Karpas-422 (cell line): ENCODE data around the gene SP140. TPM values are rescaled to one million over a fixed set of nuclear protein-coding genes. Genes with fewer than 3 reads are reported as not detected.
"Not testable (repeated sequence)": the region's sequence is repeated elsewhere in the genome, so short reads cannot be mapped to it uniquely, and the experiment has no call there.

Experiments used
- DNase-seq: peaks from one replicate; pipeline ENCODE4 v3.0.0-alpha.2; 2015
- H2AFZ ChIP-seq: fragments of 200-600 bp; sonication (generic); 2 replicates; pipeline ENCODE4 v1.6.1; 2014; ENCODE audit warnings: antibody characterized with exemption, low read length, mixed read lengths
- H3K27ac ChIP-seq: fragments of 200-600 bp; sonication (generic); 2 replicates; pipeline ENCODE4 v1.5.1; 2014; ENCODE audit warnings: mild to moderate bottlenecking, low read length, moderate library complexity
- H3K27me3 ChIP-seq: fragments of 200-600 bp; sonication (generic); 2 replicates; pipeline ENCODE4 v1.6.1; 2014; ENCODE audit warnings: low read length, mixed read lengths
- H3K36me3 ChIP-seq: fragments of 200-600 bp; sonication (generic); 2 replicates; pipeline ENCODE4 v1.6.1; 2014; ENCODE audit warnings: low read length, mixed read lengths; ENCODE audit not compliant: insufficient read depth
- H3K4me1 ChIP-seq: fragments of 200-600 bp; sonication (generic); 2 replicates; pipeline ENCODE4 v1.6.1; 2014; ENCODE audit warnings: mild to moderate bottlenecking, low read length, mixed read lengths
- H3K4me2 ChIP-seq: fragments of 200-600 bp; sonication (generic); 2 replicates; pipeline ENCODE4 v1.6.1; 2014; ENCODE audit warnings: low read length, low read depth, mild to moderate bottlenecking; ENCODE audit not compliant: poor library complexity, severe bottlenecking
- H3K4me3 ChIP-seq: fragments of 200-600 bp; sonication (generic); 2 replicates; pipeline ENCODE4 v1.5.1; 2014; ENCODE audit warnings: mild to moderate bottlenecking, antibody characterized with exemption, low read length, mixed read lengths
- H3K79me2 ChIP-seq: fragments of 200-600 bp; sonication (generic); 2 replicates; pipeline ENCODE4 v1.6.1; 2014; ENCODE audit warnings: mild to moderate bottlenecking, low read length, mixed read lengths
- H3K9ac ChIP-seq: fragments of 200-600 bp; sonication (generic); 2 replicates; pipeline ENCODE4 v1.6.0; 2014; ENCODE audit warnings: low read length
- H3K9me2 ChIP-seq: fragments of 200-600 bp; sonication (generic), shearing (Covaris generic); replicated peaks from 2 replicates; pipeline ENCODE4 v1.6.0; 2014; ENCODE audit warnings: mild to moderate bottlenecking, low read length, moderate library complexity; ENCODE audit not compliant: insufficient read depth
- H3K9me3 ChIP-seq: fragments of 300-700, 200-600 bp; sonication (generic); 2 replicates; pipeline ENCODE4 v1.6.1; 2014; ENCODE audit warnings: low read length, mixed read lengths
- H4K20me1 ChIP-seq: fragments of 200-600 bp; sonication (generic); 2 replicates; pipeline ENCODE4 v1.6.1; 2014; ENCODE audit warnings: mild to moderate bottlenecking, antibody characterized with exemption, low read length, low read depth; ENCODE audit not compliant: insufficient read depth
- total RNA-seq: library from RNA; depleted of rRNA; stranded (reverse); fragments of >200 nt; shearing (Covaris generic); gene quantifications from 2 replicates; pipeline ENCODE4 v1.2.3, GENCODE V29; 2014; ENCODE audit warnings: low replicate concordance

Gene SP140
- total RNA-seq, 1 experiment from 2014 or later, result 24.2 TPM

GRCh38 chr2:230256733-230257332 is 31.3 kb downstream of the SP140 start:
- Histone ChIP-seq H3K27ac (no peak overlapping the region), H3K9me2 (no peaks in the 10 kb centered on the region), H3K9ac (no peak overlapping the region), H3K79me2 (no peaks in the 10 kb centered on the region), H3K36me3 (no peaks in the 10 kb centered on the region), H3K9me3 (no peaks in the 10 kb centered on the region), H3K4me2 (no peak overlapping the region), H4K20me1 (no peaks in the 10 kb centered on the region), H2AFZ (no peak overlapping the region), H3K4me1 (no peaks in the 10 kb centered on the region), H3K4me3 (no peak overlapping the region), H3K27me3 (no peaks in the 10 kb centered on the region)
- DNase-seq, result no peak

- no peak overlapping the region for H3K4me2 ChIP-seq
- H3K27me3 ChIP-seq, result no peaks in the 10 kb centered on the region
- no peak overlapping the region for H3K9ac ChIP-seq
- DNase-seq, result no peak
- no peak overlapping the region for H3K4me3 ChIP-seq
- no peaks in the 10 kb centered on the region for H3K9me3 ChIP-seq
- no peaks in the 10 kb centered on the region for H3K4me1 ChIP-seq
- no peak overlapping the region for H2AFZ ChIP-seq
- H3K27ac ChIP-seq, result no peak overlapping the region
- H4K20me1 ChIP-seq, result no peaks in the 10 kb centered on the region
- H3K9me2 ChIP-seq, result no peaks in the 10 kb centered on the region
- no peaks in the 10 kb centered on the region for H3K79me2 ChIP-seq
- H3K36me3 ChIP-seq, result no peaks in the 10 kb centered on the region
Observed at GRCh38 chr2:230258483-230258882, 32.9 kb downstream of the SP140 start.

- Histone ChIP-seq H3K27ac (no peak overlapping the region), H3K79me2 (no peaks in the 10 kb centered on the region), H3K4me3 (no peak overlapping the region), H3K4me2 (no peak overlapping the region), H3K27me3 (no peaks in the 10 kb centered on the region), H3K4me1 (no peaks in the 10 kb centered on the region), H2AFZ (no peak overlapping the region), H3K9ac (no peak overlapping the region), H3K9me2 (no peaks in the 10 kb centered on the region), H4K20me1 (no peaks in the 10 kb centered on the region), H3K36me3 (no peaks in the 10 kb centered on the region), H3K9me3 (no peaks in the 10 kb centered on the region)
- no peak for DNase-seq
Observed at GRCh38 chr2:230262246-230262645, 36.7 kb downstream of the SP140 start.

GRCh38 chr2:230264945-230265344 is 39.4 kb downstream of the SP140 start:
- not testable (repeated sequence) for H4K20me1 ChIP-seq, H3K79me2 ChIP-seq, H3K4me1 ChIP-seq

GRCh38 chr2:230266638-230267037 is 41.1 kb downstream of the SP140 start:
- Histone ChIP-seq H3K27me3 (no peaks in the 10 kb centered on the region), H3K27ac (no peak overlapping the region), H3K4me1 (peaks cover 5% of the 10 kb centered on the region; the same call in 1 of the 2 replicates), H2AFZ (no peak overlapping the region), H3K4me2 (no peak overlapping the region), H3K36me3 (no peaks in the 10 kb centered on the region), H3K9me2 (no peaks in the 10 kb centered on the region), H3K79me2 (no peaks in the 10 kb centered on the region), H3K9me3 (no peaks in the 10 kb centered on the region), H4K20me1 (no peaks in the 10 kb centered on the region), H3K4me3 (no peak overlapping the region), H3K9ac (no peak overlapping the region)
- DNase-seq, result no peak

More at GRCh38 chr2:230264945-230265344, 39.4 kb downstream of the SP140 start:
- DNase-seq, H3K27me3 ChIP-seq, H2AFZ ChIP-seq, H3K36me3 ChIP-seq, H3K9ac ChIP-seq, H3K27ac ChIP-seq, H3K9me3 ChIP-seq, H3K4me2 ChIP-seq, H3K9me2 ChIP-seq, H3K4me3 ChIP-seq: not testable (repeated sequence)

GRCh38 chr2:230267059-230267458 is 41.5 kb downstream of the SP140 start:
- Histone ChIP-seq H3K4me2 (no peak overlapping the region), H4K20me1 (no peaks in the 10 kb centered on the region), H3K27ac (no peak overlapping the region), H3K36me3 (no peaks in the 10 kb centered on the region), H2AFZ (no peak overlapping the region), H3K9me2 (no peaks in the 10 kb centered on the region), H3K79me2 (no peaks in the 10 kb centered on the region), H3K9me3 (no peaks in the 10 kb centered on the region), H3K4me3 (no peak overlapping the region), H3K4me1 (peaks cover 5% of the 10 kb centered on the region; the same call in 1 of the 2 replicates), H3K27me3 (no peaks in the 10 kb centered on the region), H3K9ac (no peak overlapping the region)
- DNase-seq, result no peak

- no peak overlapping the region for H3K4me2 ChIP-seq
- H3K79me2 ChIP-seq, result no peaks in the 10 kb centered on the region
Observed at GRCh38 chr2:230267556-230267955, 42.0 kb downstream of the SP140 start.

GRCh38 chr2:230268606-230269243 is 43.2 kb downstream of the SP140 start:
- H3K27me3 ChIP-seq, result no peaks in the 10 kb centered on the region
- no peak overlapping the region for H3K9ac ChIP-seq
- H3K79me2 ChIP-seq, result no peaks in the 10 kb centered on the region
- no peaks in the 10 kb centered on the region for H3K36me3 ChIP-seq
- H3K9me3 ChIP-seq, result no peaks in the 10 kb centered on the region
- no peak overlapping the region for H3K4me2 ChIP-seq
- no peak overlapping the region for H3K4me3 ChIP-seq
- no peak overlapping the region for H3K27ac ChIP-seq
- H4K20me1 ChIP-seq, result no peaks in the 10 kb centered on the region
- no peak for DNase-seq
- H3K4me1 ChIP-seq, result peaks cover 5% of the 10 kb centered on the region; the same call in 1 of the 2 replicates
- no peak overlapping the region for H2AFZ ChIP-seq
- H3K9me2 ChIP-seq, result no peaks in the 10 kb centered on the region

More at GRCh38 chr2:230267556-230267955, 42.0 kb downstream of the SP140 start:
- Histone ChIP-seq H3K4me1 (peaks cover 5% of the 10 kb centered on the region; the same call in 1 of the 2 replicates), H3K9me3 (no peaks in the 10 kb centered on the region), H3K27ac (no peak overlapping the region), H2AFZ (no peak overlapping the region), H4K20me1 (no peaks in the 10 kb centered on the region), H3K9me2 (no peaks in the 10 kb centered on the region), H3K4me3 (no peak overlapping the region), H3K27me3 (no peaks in the 10 kb centered on the region), H3K36me3 (no peaks in the 10 kb centered on the region), H3K9ac (no peak overlapping the region)
- no peak for DNase-seq
